ENCODE data around the gene WASHC4.

DNA sequence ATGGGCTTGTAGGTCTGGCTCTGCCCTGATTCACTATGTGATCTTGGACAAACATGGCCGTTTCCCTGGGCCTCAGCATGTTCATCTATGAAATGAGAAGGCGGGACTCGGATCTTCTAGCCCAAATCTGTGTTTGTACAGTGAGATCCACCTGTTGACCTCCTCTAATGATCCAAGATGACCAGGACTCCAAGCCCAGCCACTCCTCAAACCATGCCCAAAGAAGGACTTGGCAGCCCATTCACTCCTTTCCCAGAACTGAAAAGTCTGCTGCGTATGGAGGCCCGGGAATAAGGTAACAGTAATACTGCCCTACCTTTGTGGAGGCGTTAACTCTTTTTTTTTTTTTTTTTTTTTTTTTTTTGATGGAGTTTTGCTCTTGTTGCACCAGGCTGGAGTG is 88.6 kb downstream of the WASHC4 start:
- TF ChIP-seq, protein P1, sequence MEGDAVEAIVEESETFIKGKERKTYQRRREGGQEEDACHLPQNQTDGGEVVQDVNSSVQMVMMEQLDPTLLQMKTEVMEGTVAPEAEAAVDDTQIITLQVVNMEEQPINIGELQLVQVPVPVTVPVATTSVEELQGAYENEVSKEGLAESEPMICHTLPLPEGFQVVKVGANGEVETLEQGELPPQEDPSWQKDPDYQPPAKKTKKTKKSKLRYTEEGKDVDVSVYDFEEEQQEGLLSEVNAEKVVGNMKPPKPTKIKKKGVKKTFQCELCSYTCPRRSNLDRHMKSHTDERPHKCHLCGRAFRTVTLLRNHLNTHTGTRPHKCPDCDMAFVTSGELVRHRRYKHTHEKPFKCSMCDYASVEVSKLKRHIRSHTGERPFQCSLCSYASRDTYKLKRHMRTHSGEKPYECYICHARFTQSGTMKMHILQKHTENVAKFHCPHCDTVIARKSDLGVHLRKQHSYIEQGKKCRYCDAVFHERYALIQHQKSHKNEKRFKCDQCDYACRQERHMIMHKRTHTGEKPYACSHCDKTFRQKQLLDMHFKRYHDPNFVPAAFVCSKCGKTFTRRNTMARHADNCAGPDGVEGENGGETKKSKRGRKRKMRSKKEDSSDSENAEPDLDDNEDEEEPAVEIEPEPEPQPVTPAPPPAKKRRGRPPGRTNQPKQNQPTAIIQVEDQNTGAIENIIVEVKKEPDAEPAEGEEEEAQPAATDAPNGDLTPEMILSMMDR (IDR thresholded peaks at IDR 0.05): no peak
- TF ChIP-seq POLR2A (IDR thresholded peaks at IDR 0.05): no peak
